ENCODE results near the gene IL1F10.

- TF ChIP-seq SREBF2 (IDR thresholded peaks at IDR 0.05; ENCODE audit: low read length), result no peak
- no peak for TF ChIP-seq CTCF (IDR thresholded peaks at IDR 0.05 in 2 of 3, conservative IDR thresholded peaks at IDR 0.05 in 1 of 3; ENCODE audit: control insufficient read depth in 2 of 3, extremely low read depth in 1 of 3, insufficient read depth in 1 of 3, low read depth in 3 of 3, low read length in 3 of 3)
- no peak for TF ChIP-seq POLR2AphosphoS2 (IDR thresholded peaks at IDR 0.05; ENCODE audit: low read depth, low read length)
- no peak for TF ChIP-seq POLR2AphosphoS5 (IDR thresholded peaks at IDR 0.05; ENCODE audit: low read length)
Measured at GRCh38 chr2:113061896-113062770, 5.6 kb upstream of the IL1F10 start.
